MM.1S (cell line): Measurements from ENCODE around the gene TBX5.

ENCODE experiments used
- DNase-seq: peaks from one replicate; pipeline ENCODE4 v3.0.0-alpha.2; 2015
- H2AFZ ChIP-seq: fragments of 300-600 bp; sonication (generic); 2 replicates; pipeline ENCODE4 v1.6.0; 2016; ENCODE audit warnings: antibody characterized with exemption, low read length
- H3F3A ChIP-seq: fragments of 300-600 bp; sonication (generic); 2 replicates; pipeline ENCODE4 v1.6.1; 2016; ENCODE audit warnings: mild to moderate bottlenecking, antibody characterized with exemption, low read length, moderate library complexity, mixed read lengths; ENCODE audit not compliant: insufficient read depth
- H3K27ac ChIP-seq: fragments of 300-600 bp; sonication (generic); 2 replicates; pipeline ENCODE4 v1.5.1; 2016; ENCODE audit warnings: mild to moderate bottlenecking, low read length
- H3K27me3 ChIP-seq: fragments of 300-600 bp; sonication (generic); replicated peaks from 2 replicates; pipeline ENCODE4 v1.6.0; 2016; ENCODE audit warnings: low read length; ENCODE audit not compliant: insufficient read depth
- H3K36me3 ChIP-seq: fragments of 300-600 bp; sonication (generic); replicated peaks from 2 replicates; pipeline ENCODE4 v1.6.1; 2016; ENCODE audit warnings: mild to moderate bottlenecking, low read length, mixed read lengths; ENCODE audit not compliant: insufficient read depth
- H3K4me1 ChIP-seq: fragments of 300-600 bp; sonication (generic); 2 replicates; pipeline ENCODE4 v1.6.1; 2016; ENCODE audit warnings: low read length, mixed read lengths
- H3K4me2 ChIP-seq: fragments of 300-600 bp; sonication (generic); 2 replicates; pipeline ENCODE4 v1.6.0; 2016; ENCODE audit warnings: low read depth, low read length
- H3K4me3 ChIP-seq: fragments of 300-600 bp; sonication (generic); 2 replicates; pipeline ENCODE4 v1.5.1; 2016; ENCODE audit warnings: low read length, mixed read lengths
- H3K79me2 ChIP-seq: fragments of 300-600 bp; sonication (generic); 2 replicates; pipeline ENCODE4 v1.6.1; 2016; ENCODE audit warnings: mixed run types, low read length, mixed read lengths
- H3K9ac ChIP-seq: fragments of 300-600 bp; sonication (generic); 2 replicates; pipeline ENCODE4 v1.6.1; 2016; ENCODE audit warnings: low read length, mixed read lengths
- H3K9me2 ChIP-seq: fragments of 300-600 bp; sonication (generic); replicated peaks from 2 replicates; pipeline ENCODE4 v1.6.1; 2016; ENCODE audit warnings: mild to moderate bottlenecking, low read length, mixed read lengths; ENCODE audit not compliant: insufficient read depth
- H3K9me3 ChIP-seq: fragments of 300-600 bp; sonication (generic); replicated peaks from 2 replicates; pipeline ENCODE4 v1.6.1; 2016; ENCODE audit warnings: mild to moderate bottlenecking, low read length, mixed read lengths; ENCODE audit not compliant: insufficient read depth
- H4K20me1 ChIP-seq: fragments of 300-600 bp; sonication (generic); 2 replicates; pipeline ENCODE4 v1.6.1; 2016; ENCODE audit warnings: mild to moderate bottlenecking, low read length, moderate library complexity, mixed read lengths; ENCODE audit not compliant: insufficient read depth
- EZH2 ChIP-seq: fragments of 300-600 bp; sonication (generic); optimal IDR thresholded peaks from 2 replicates; pipeline ENCODE3; 2017; ENCODE audit warnings: low read depth, mild to moderate bottlenecking, antibody characterized with exemption, low read length, mixed read lengths
- EZH2phosphoT487 ChIP-seq: fragments of 300-600 bp; sonication (generic); IDR thresholded peaks from 2 replicates; pipeline ENCODE4 v1.6.1; 2018; ENCODE audit warnings: antibody characterized with exemption, low read length
- TF ChIP-seq, protein P1 (sequence below): fragments of 300-600 bp; sonication (generic); IDR thresholded peaks from 2 replicates; pipeline ENCODE4 v1.5.1; 2016; ENCODE audit warnings: antibody characterized with exemption, low read length, mixed read lengths

Gene TBX5

DNA sequence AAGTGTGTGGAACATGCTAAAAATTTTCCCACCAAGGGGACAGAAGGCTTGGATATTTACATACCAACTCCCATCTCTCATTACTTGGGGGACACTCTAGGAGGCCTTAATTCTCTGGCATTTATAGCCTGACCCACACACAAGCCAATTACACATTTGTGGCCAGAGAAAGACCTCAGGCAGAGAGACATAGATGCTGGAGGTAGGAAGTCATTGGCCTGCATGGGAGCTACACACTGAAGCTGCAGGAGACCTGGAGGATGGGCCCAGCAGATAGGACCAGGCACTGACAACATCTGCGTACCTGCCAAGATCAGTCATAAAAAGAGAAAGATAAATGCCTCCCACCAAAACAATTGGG is 61.7 kb downstream of the TBX5 start:
- Histone ChIP-seq H3K4me2 (no peak overlapping the region), H3K27me3 (no peaks in the 10 kb centered on the region), H3K4me1 (no peaks in the 10 kb centered on the region), H3K9me3 (no peaks in the 10 kb centered on the region), H3K9me2 (no peaks in the 10 kb centered on the region), H3K79me2 (no peaks in the 10 kb centered on the region), H3K36me3 (no peaks in the 10 kb centered on the region), H3F3A (no peaks in the 10 kb centered on the region), H3K27ac (no peak overlapping the region), H4K20me1 (no peaks in the 10 kb centered on the region), H2AFZ (no peak overlapping the region), H3K9ac (no peak overlapping the region), H3K4me3 (no peak overlapping the region)
- TF ChIP-seq EZH2phosphoT487 (no peak), EZH2 (no peak)
- TF ChIP-seq, protein P1, sequence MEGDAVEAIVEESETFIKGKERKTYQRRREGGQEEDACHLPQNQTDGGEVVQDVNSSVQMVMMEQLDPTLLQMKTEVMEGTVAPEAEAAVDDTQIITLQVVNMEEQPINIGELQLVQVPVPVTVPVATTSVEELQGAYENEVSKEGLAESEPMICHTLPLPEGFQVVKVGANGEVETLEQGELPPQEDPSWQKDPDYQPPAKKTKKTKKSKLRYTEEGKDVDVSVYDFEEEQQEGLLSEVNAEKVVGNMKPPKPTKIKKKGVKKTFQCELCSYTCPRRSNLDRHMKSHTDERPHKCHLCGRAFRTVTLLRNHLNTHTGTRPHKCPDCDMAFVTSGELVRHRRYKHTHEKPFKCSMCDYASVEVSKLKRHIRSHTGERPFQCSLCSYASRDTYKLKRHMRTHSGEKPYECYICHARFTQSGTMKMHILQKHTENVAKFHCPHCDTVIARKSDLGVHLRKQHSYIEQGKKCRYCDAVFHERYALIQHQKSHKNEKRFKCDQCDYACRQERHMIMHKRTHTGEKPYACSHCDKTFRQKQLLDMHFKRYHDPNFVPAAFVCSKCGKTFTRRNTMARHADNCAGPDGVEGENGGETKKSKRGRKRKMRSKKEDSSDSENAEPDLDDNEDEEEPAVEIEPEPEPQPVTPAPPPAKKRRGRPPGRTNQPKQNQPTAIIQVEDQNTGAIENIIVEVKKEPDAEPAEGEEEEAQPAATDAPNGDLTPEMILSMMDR, result no peak
- no peak for DNase-seq

DNA sequence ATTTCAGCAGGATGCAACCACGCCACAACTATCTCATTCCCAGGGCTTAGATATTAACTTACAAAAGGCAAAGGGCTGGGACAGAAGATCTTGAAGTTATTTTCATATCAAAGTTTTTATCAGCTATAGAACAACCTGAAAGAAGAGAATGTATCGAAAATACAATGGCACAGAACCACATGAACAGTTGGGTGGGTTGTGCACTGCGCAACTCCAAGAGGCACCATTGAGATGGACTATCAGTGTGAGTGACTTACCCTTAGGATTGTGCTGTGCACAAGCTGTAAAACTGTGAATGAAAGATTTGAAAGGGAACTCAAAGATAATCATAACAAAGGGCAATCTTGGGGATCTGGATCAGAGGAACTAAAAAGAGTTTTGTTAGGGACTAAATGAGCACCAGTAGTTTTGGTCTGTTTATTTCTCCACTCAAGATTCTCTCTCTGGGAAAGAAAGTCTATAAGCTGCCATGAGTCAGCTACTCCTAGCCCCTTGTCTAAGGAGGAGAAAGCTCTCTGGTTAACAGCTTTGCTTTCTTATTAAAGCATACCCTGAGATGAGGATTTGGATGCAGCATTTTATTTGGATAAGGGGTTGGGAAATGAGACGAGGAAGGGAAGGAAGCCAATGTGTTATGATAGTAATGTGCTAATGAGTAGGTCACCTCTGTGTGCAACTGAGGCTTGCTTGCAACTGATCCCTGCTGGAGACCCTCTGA is 62.2 kb downstream of the TBX5 start:
- no peak overlapping the region for H3K4me3 ChIP-seq
- no peak overlapping the region for H2AFZ ChIP-seq
- no peak overlapping the region for H3K4me2 ChIP-seq
- no peak for TF ChIP-seq EZH2phosphoT487
- no peak for TF ChIP-seq EZH2
- H3K27ac ChIP-seq, result no peak overlapping the region
- no peak overlapping the region for H3K9ac ChIP-seq
- H3K4me1 ChIP-seq, result no peaks in the 10 kb centered on the region
- no peaks in the 10 kb centered on the region for H3F3A ChIP-seq
- no peaks in the 10 kb centered on the region for H3K79me2 ChIP-seq
- no peaks in the 10 kb centered on the region for H3K27me3 ChIP-seq
- H3K9me3 ChIP-seq, result no peaks in the 10 kb centered on the region
- H3K36me3 ChIP-seq, result no peaks in the 10 kb centered on the region
- H3K9me2 ChIP-seq, result no peaks in the 10 kb centered on the region
- H4K20me1 ChIP-seq, result no peaks in the 10 kb centered on the region
- DNase-seq, result no peak

DNA sequence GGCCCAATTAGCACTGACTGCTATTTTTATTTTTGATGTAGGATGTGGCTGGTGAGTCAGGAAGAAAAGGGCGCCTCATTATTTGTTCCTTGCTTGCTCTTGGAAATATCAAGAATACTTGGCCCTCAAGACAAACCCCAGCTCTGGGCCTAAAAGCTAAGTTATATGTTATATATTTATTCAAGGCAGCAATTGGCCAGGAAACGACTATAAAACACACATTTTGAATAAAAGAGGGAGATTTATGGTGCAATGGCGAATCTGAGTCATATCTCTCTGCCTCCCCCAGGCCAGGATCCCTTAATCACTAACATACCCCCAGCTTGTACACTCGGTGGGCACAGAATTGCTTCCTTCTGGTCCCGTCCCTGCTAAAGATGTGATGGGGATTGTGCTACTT is 63.3 kb downstream of the TBX5 start:
- no peaks in the 10 kb centered on the region for H4K20me1 ChIP-seq

DNA sequence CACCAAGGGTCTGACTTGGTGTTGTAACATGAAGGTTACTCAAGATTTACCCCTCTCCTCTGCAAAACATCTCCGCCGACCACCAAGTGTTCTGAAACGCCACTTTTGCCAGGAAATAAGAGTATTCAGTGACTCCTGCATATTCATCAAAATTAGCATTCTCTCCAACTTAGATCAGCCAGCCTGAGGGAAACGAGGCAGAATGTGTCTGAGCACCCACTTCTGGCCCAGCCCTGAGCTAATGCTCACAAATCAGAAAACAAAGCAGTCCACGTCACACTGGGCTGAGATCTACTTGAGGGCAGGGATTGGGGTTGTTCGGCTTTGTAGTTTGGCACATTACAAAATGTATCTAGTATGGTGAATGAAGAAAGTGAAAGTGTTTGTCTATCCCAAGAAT is 64.3 kb downstream of the TBX5 start:
- TF ChIP-seq EZH2phosphoT487 (no peak), EZH2 (no peak)
- TF ChIP-seq, protein P1, result no peak
- no peak for DNase-seq
- Histone ChIP-seq H4K20me1 (no peaks in the 10 kb centered on the region), H3K27ac (no peak overlapping the region), H3K4me2 (no peak overlapping the region), H3K9me3 (no peaks in the 10 kb centered on the region), H3K27me3 (no peaks in the 10 kb centered on the region), H3K79me2 (no peaks in the 10 kb centered on the region), H3K4me3 (no peak overlapping the region), H3K36me3 (no peaks in the 10 kb centered on the region), H2AFZ (no peak overlapping the region), H3K9me2 (no peaks in the 10 kb centered on the region), H3K4me1 (no peaks in the 10 kb centered on the region), H3F3A (no peaks in the 10 kb centered on the region), H3K9ac (no peak overlapping the region)

More for the DNA sequence above, 63.3 kb downstream of the TBX5 start:
- no peaks in the 10 kb centered on the region for H3K36me3 ChIP-seq
- no peak overlapping the region for H3K9ac ChIP-seq
- H3K4me3 ChIP-seq, result no peak overlapping the region
- H3K9me2 ChIP-seq, result no peaks in the 10 kb centered on the region
- no peaks in the 10 kb centered on the region for H3K4me1 ChIP-seq
- H3F3A ChIP-seq, result no peaks in the 10 kb centered on the region
- TF ChIP-seq, protein P1, result no peak
- TF ChIP-seq EZH2 (no peak), EZH2phosphoT487 (no peak)
- no peak overlapping the region for H2AFZ ChIP-seq
- no peaks in the 10 kb centered on the region for H3K9me3 ChIP-seq
- H3K27ac ChIP-seq, result no peak overlapping the region
- no peak overlapping the region for H3K4me2 ChIP-seq
- H3K27me3 ChIP-seq, result no peaks in the 10 kb centered on the region
- DNase-seq, result no peak
- no peaks in the 10 kb centered on the region for H3K79me2 ChIP-seq
